Measurements from ENCODE around the gene SHLD2.
"Not testable (repeated sequence)": the region's sequence is repeated elsewhere in the genome, so short reads cannot be mapped to it uniquely, and the experiment has no call there.

Gene SHLD2

DNA sequence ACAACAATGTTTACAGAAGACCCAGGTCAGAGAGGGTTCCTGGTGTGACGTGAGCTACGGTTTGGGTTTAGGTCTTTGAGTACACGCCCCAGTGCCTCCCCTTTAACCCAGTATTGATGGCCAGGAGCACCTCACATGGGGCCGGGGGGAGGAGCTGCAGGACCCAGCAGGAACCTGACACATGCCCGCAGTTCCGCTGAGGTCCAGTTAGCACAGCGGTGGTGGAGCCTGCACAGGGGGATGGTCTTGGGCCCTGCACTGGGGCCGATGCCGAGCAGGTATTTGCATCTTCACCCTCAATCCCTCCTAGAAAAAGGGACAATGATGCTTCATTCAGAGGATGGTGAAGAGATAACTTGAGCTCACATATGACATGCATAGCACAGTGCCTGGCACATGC, 134.2 kb downstream of the SHLD2 start:
- H3K27me3 Mint-ChIP-seq; H3K27ac Mint-ChIP-seq; H3K4me1 Mint-ChIP-seq (ENCODE audit: low read depth); H3K36me3 Mint-ChIP-seq (ENCODE audit: low read depth); H3K4me3 Mint-ChIP-seq; intact Hi-C loops (cut with micrococcal nuclease); H3K9me3 Mint-ChIP-seq: not testable (repeated sequence)

DNA sequence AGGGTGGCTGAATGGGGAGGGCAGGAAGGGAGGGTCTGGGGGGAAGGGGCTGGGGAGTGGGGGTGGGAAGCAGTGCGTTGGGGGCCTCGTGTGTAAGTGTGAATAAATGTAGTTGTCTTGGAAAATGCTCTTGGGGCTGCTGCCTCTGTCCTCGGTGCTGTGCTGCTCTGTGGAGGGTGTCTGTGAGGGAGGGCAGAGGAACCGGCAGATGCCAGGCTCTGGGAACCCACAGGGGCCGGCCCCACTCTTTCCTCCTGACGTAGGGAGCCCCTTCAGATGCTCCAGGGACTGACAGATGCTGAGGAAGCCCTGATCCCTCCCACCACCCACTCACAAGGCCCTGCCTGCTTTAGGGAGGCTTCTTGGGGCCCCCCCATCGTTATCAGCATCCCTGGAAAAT, 139.8 kb downstream of the SHLD2 start:
- H3K9me3 Mint-ChIP-seq; H3K4me3 Mint-ChIP-seq; H3K27ac Mint-ChIP-seq; H3K4me1 Mint-ChIP-seq (ENCODE audit: low read depth); H3K36me3 Mint-ChIP-seq (ENCODE audit: low read depth); intact Hi-C loops (cut with micrococcal nuclease); H3K27me3 Mint-ChIP-seq: not testable (repeated sequence)

DNA sequence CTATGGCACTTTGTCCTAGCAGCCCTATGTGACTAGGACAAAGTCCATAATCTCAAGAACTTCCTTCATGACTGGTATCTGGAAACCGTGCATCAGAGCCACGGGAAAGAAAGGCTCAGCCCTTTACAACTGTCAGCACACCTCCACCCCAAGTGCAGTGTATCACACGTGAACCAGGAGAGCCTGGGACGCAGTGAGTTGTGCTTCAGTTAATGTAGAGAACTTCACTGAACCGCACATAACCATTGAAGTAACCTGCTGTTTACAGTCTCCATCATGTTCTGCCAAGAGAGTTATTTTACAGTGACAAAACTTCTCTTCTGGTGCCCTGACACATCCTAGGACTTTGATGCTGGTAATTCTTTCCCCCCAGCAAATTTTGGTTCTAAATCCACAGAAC, 142.2 kb downstream of the SHLD2 start:
- intact Hi-C loops (cut with micrococcal nuclease); H3K4me3 Mint-ChIP-seq; H3K27me3 Mint-ChIP-seq; H3K4me1 Mint-ChIP-seq (ENCODE audit: low read depth); H3K27ac Mint-ChIP-seq; H3K9me3 Mint-ChIP-seq: not testable (repeated sequence)
- H3K36me3 Mint-ChIP-seq (ENCODE audit: low read depth): peaks cover 14% of the 10 kb centered on the region

- H3K4me3 Mint-ChIP-seq; H3K27ac Mint-ChIP-seq; intact Hi-C loops (cut with micrococcal nuclease); H3K9me3 Mint-ChIP-seq; H3K27me3 Mint-ChIP-seq; H3K36me3 Mint-ChIP-seq (ENCODE audit: low read depth); H3K4me1 Mint-ChIP-seq (ENCODE audit: low read depth): not testable (repeated sequence)
Measured at GRCh38 chr10:87239346-87239808, 144.4 kb downstream of the SHLD2 start.

All from dendritic cell treated with granulocyte-macrophage colony-stimulating factor and Interleukin-4, amounts not matched to agents 40 ng/mL and 50 ng/mL, for 4 days (primary cell).